GM23248 (cell line): Measurements from ENCODE around the gene IL7R. TPM values are rescaled to one million over a fixed set of nuclear protein-coding genes. Genes with fewer than 3 reads are reported as not detected.
"Not testable (repeated sequence)": the region's sequence is repeated elsewhere in the genome, so short reads cannot be mapped to it uniquely, and the experiment has no call there.

ENCODE experiments used
- DNase-seq: peaks from one replicate; pipeline ENCODE4 v3.0.0-alpha.2; 2015
- H2AFZ ChIP-seq: fragments of 200-600 bp; sonication (generic); 2 replicates; pipeline ENCODE4 v1.6.1; 2016; ENCODE audit warnings: antibody characterized with exemption
- H3F3A ChIP-seq: fragments of 200-600 bp; sonication (generic); 2 replicates; pipeline ENCODE4 v1.6.1; 2016; ENCODE audit warnings: mild to moderate bottlenecking, antibody characterized with exemption, mixed run types; ENCODE audit not compliant: insufficient read depth
- H3K27ac ChIP-seq: fragments of 200-600 bp; sonication (generic); 2 replicates; pipeline ENCODE4 v1.5.1; 2016; ENCODE audit warnings: mild to moderate bottlenecking
- H3K27me3 ChIP-seq: fragments of 200-600 bp; sonication (generic); replicated peaks from 2 replicates; pipeline ENCODE4 v1.6.1; 2016; ENCODE audit warnings: mild to moderate bottlenecking; ENCODE audit not compliant: insufficient read depth
- H3K36me3 ChIP-seq: fragments of 200-600 bp; sonication (generic); 2 replicates; pipeline ENCODE4 v1.6.1; 2016; ENCODE audit warnings: low read depth, mild to moderate bottlenecking
- H3K4me1 ChIP-seq: fragments of 200-600 bp; sonication (generic); 2 replicates; pipeline ENCODE4 v1.6.1; 2016; ENCODE audit warnings: mild to moderate bottlenecking; ENCODE audit not compliant: insufficient read depth
- H3K4me2 ChIP-seq: fragments of 200-600 bp; sonication (generic); one replicate; pipeline ENCODE4 v1.6.1; 2016; ENCODE audit warnings: mild to moderate bottlenecking; ENCODE audit not compliant: unreplicated experiment
- H3K4me3 ChIP-seq: fragments of 200-600 bp; sonication (generic); 2 replicates; pipeline ENCODE4 v1.5.1; 2016; ENCODE audit warnings: mild to moderate bottlenecking
- H3K79me2 ChIP-seq: fragments of 200-600 bp; sonication (generic); 2 replicates; pipeline ENCODE4 v1.6.1; 2016; ENCODE audit warnings: mild to moderate bottlenecking; ENCODE audit not compliant: insufficient read depth
- H3K9ac ChIP-seq: fragments of 200-600 bp; sonication (generic); 2 replicates; pipeline ENCODE4 v1.6.1; 2016; ENCODE audit warnings: mild to moderate bottlenecking
- H3K9me2 ChIP-seq: fragments of 200-600 bp; sonication (generic); 2 replicates; pipeline ENCODE4 v1.6.1; 2016; ENCODE audit warnings: mixed run types, mild to moderate bottlenecking, moderate library complexity; ENCODE audit not compliant: insufficient read depth
- H3K9me3 ChIP-seq: fragments of 200-600 bp; sonication (generic); one replicate; pipeline ENCODE4 v1.6.1; 2017; ENCODE audit warnings: low read depth
- H4K20me1 ChIP-seq: fragments of 200-600 bp; sonication (generic); 2 replicates; pipeline ENCODE4 v1.6.0; 2016; ENCODE audit not compliant: insufficient read depth
- EZH2 ChIP-seq: fragments of 200-600 bp; sonication (generic); IDR thresholded peaks from 2 replicates; pipeline ENCODE4 v1.6.1; 2018; ENCODE audit warnings: antibody characterized with exemption, mild to moderate bottlenecking; ENCODE audit not compliant: insufficient read depth, poor library complexity, severe bottlenecking
- EZH2phosphoT487 ChIP-seq: fragments of 200-600 bp; sonication (generic); IDR thresholded peaks from 2 replicates; pipeline ENCODE4 v1.6.1; 2018; ENCODE audit warnings: antibody characterized with exemption, moderate library complexity, mild to moderate bottlenecking, low read depth; ENCODE audit not compliant: insufficient read depth
- WGBS, 2 experiments: methylation state at CpG; one replicate each; pipeline ENCODE4 v1.1.6; 2015 to 2017; ENCODE audit warnings: low lambda C conversion rate in 2 of 2, low coverage in 1 of 2; ENCODE audit errors: missing lambda C conversion rate in 2 of 2; 5-methylcytosine and 5-hydroxymethylcytosine counted together
- in situ Hi-C: fragments of 300-500 bp; cut with MboI; formaldehyde crosslinking; loops from 2 replicates; pipeline ENCODE4 v1.15.0; 2020
- polyA plus RNA-seq: library from polyadenylated mRNA; unstranded; fragments of >200 nt; fragmentation: Nextera tagmentation; extraction: Ambion mirVana; gene quantifications from 2 replicates; pipeline ENCODE4 v1.2.1, GENCODE V29; 2016
- total RNA-seq: library from RNA; depleted of rRNA; stranded (reverse); fragments of >200 nt; shearing (Covaris generic); gene quantifications from 2 replicates; pipeline ENCODE4 v1.2.3, GENCODE V29; 2014

The IL7R gene
- total and polyA plus RNA-seq, 2 experiments from 2014 or later, result 10.9 to 16.9 TPM

DNA sequence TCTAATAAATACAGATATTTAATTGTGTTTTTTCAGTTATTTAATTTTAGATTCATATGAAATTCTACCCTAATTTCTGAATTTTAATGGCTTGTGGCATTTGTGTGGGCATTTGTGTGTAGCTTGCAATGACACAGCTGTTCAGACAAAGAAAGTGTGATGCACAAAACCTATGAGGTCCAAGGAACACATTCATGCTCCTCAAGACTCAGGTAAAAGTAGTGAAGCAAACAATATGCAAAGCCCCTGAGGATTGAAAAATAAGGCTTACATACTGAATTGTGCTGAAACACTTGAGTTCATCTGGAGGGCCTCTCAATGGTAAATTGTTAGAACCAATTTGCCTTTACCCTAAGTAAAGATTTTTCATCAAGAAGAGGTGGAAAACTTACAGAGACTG lies 28.1 kb downstream of the IL7R start:
- in situ Hi-C loops, result no loop called here
- Histone ChIP-seq H3K27ac (peak overlapping the region; percentile 54), H3K9me3 (no peaks in the 10 kb centered on the region), H3K79me2 (no peaks in the 10 kb centered on the region), H2AFZ (no peak overlapping the region), H3K4me3 (no peak overlapping the region), H3K36me3 (no peaks in the 10 kb centered on the region), H3K9me2 (no peaks in the 10 kb centered on the region), H3K27me3 (no peaks in the 10 kb centered on the region), H3K4me2 (peak overlapping the region; percentile 57), H3K4me1 (peaks cover 25% of the 10 kb centered on the region), H3K9ac (no peak overlapping the region), H3F3A (peaks cover 26% of the 10 kb centered on the region), H4K20me1 (no peaks in the 10 kb centered on the region)
- TF ChIP-seq EZH2phosphoT487, result no peak
- TF ChIP-seq EZH2, result no peak
- peak; percentile 9 for DNase-seq

DNA sequence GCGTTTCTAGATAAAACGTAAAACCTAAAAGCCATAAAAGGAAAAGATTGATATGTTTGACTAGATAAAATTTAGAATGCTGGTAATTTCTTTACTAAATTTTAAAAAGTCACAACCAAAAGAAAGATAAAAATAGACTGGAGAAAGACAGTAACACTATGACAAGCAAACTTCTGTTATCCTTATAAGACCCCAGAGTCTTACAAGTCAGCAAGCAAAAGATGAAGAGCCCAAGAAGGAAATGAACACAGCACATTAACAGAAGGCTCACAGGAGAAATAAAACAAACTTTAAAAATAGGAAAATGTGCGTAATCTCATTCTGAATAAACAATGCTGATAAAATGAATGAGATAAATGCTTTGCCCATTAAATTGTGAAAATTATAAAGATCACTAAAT lies 29.7 kb downstream of the IL7R start:
- H4K20me1 ChIP-seq, result no peaks in the 10 kb centered on the region
- no peak overlapping the region for H3K4me3 ChIP-seq
- no peak overlapping the region for H2AFZ ChIP-seq
- H3K4me1 ChIP-seq, result peaks cover 25% of the 10 kb centered on the region
- H3K36me3 ChIP-seq, result no peaks in the 10 kb centered on the region
- no peak overlapping the region for H3K4me2 ChIP-seq
- WGBS, 2 experiments, result 90 to 95% methylated on average over 3 of the region's 3 CpGs
- in situ Hi-C loops, result no loop called here
- no peak overlapping the region for H3K27ac ChIP-seq
- no peaks in the 10 kb centered on the region for H3K9me2 ChIP-seq
- H3K79me2 ChIP-seq, result no peaks in the 10 kb centered on the region
- H3F3A ChIP-seq, result peaks cover 26% of the 10 kb centered on the region
- DNase-seq, result no peak
- H3K27me3 ChIP-seq, result no peaks in the 10 kb centered on the region
- H3K9me3 ChIP-seq, result no peaks in the 10 kb centered on the region
- no peak for TF ChIP-seq EZH2
- TF ChIP-seq EZH2phosphoT487, result no peak
- H3K9ac ChIP-seq, result no peak overlapping the region

DNA sequence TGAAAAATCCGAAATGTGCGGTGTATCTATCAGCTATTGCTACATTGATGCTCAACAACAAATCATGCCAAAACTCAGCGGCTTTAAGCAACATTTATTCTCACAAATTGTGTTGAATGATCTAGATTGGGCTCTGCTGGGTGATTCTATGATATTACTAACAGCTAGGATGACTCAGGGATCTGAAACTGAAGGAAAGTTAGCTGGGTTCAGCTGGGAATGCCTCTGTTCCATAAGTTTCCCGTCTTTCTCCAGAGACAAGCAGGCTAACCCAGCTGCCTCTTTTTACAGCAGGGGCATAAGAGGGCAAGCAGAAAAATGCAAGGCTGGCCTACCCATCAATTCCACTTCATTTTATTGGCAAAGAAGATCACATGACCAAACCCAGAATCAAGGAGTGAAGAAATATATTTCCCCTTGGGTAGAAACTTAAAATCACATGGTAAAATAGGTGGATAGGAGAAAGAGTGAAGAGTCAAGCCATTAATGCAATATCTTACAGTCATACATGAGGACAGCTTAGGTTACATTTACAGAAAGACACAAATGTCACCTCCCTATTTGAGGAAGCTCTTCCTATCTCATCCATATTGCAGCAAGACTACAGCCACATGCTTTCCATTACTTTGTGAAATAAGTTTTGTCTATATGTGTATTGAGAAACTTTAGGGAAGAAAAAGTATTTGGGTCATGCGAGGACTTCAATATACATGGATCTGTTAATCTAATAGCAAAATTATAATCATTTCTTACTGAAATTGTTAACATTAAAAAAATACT lies 30.8 kb downstream of the IL7R start:
- H4K20me1 ChIP-seq, result no peaks in the 10 kb centered on the region
- H3F3A ChIP-seq, result peaks cover 26% of the 10 kb centered on the region
- TF ChIP-seq EZH2 (no peak), EZH2phosphoT487 (no peak)
- no peak overlapping the region for H2AFZ ChIP-seq
- no peaks in the 10 kb centered on the region for H3K27me3 ChIP-seq
- H3K4me1 ChIP-seq, result peaks cover 25% of the 10 kb centered on the region
- no peak overlapping the region for H3K4me3 ChIP-seq
- no peaks in the 10 kb centered on the region for H3K36me3 ChIP-seq
- in situ Hi-C loops, result no loop called here
- no peaks in the 10 kb centered on the region for H3K79me2 ChIP-seq
- WGBS, 2 experiments, result 60 to 63% methylated on average over 5 of the region's 5 CpGs
- H3K9me3 ChIP-seq, result no peaks in the 10 kb centered on the region
- no peak overlapping the region for H3K4me2 ChIP-seq
- no peaks in the 10 kb centered on the region for H3K9me2 ChIP-seq
- no peak overlapping the region for H3K27ac ChIP-seq
- no peak for DNase-seq
- no peak overlapping the region for H3K9ac ChIP-seq

DNA sequence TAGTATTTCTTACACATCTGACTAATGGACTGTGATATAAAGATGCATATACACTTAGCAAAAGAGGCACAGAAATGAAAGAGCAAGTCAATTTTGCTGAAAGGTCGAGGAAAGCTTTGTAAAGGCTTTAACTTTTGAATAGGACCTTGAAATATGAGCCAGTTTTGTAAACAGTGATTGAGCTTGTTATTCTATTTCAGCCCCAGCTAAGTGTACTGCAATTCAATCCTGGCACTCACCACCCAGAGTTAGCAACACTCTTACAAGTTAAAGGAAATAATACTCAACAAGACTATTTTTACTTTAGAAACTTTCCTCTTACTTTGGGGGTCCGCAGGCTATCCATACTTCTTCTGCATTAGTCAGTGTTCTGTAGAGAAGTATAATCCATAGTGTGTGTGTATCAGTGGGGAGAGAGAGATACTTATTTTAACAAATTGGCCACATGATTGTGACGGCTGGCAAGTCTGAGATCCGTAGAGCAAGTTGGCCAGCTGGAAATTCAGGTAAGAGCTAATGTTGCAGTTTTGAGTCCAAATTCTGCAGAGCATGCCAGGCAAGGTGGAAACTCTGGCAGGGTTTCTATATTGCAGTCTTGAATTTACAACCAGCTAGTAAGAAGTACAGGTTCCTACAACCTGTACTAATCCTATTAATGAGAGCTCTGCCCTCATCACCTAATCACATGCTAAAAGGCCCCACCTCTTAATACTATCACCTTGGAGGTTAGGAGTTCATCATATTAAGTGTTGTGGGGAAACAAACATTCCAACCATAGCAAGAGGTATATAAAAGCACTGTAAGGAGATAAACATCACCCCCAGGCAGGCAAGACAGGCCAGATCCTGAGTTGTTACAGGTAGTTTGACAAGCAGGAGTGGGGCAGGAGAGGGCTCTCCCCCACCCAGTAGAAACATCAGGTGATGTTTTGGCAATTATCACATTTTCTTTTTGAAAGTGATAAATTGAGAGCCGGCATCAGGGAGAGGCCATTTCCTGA lies 33.6 kb downstream of the IL7R start:
- H3F3A ChIP-seq, result peaks cover 6% of the 10 kb centered on the region; the same call in 1 of the 2 replicates
- no peak overlapping the region for H3K27ac ChIP-seq
- H2AFZ ChIP-seq, result no peak overlapping the region
- in situ Hi-C loops, result no loop called here
- no peaks in the 10 kb centered on the region for H3K9me2 ChIP-seq
- H3K9ac ChIP-seq, result no peak overlapping the region
- DNase-seq, result no peak
- no peaks in the 10 kb centered on the region for H3K9me3 ChIP-seq
- no peak overlapping the region for H3K4me2 ChIP-seq
- no peak overlapping the region for H3K4me3 ChIP-seq
- WGBS, 2 experiments, result 75 to 77% methylated on average over 5 of the region's 5 CpGs
- H4K20me1 ChIP-seq, result no peaks in the 10 kb centered on the region
- TF ChIP-seq EZH2 (no peak), EZH2phosphoT487 (no peak)
- H3K36me3 ChIP-seq, result no peaks in the 10 kb centered on the region
- H3K27me3 ChIP-seq, result no peaks in the 10 kb centered on the region
- no peaks in the 10 kb centered on the region for H3K79me2 ChIP-seq
- peaks cover 3% of the 10 kb centered on the region for H3K4me1 ChIP-seq

- H3K4me2 ChIP-seq, H3K4me1 ChIP-seq, in situ Hi-C loops, H2AFZ ChIP-seq, H3K27ac ChIP-seq, H3K79me2 ChIP-seq, H3K36me3 ChIP-seq, H3F3A ChIP-seq, H3K4me3 ChIP-seq, H4K20me1 ChIP-seq, DNase-seq, H3K27me3 ChIP-seq, H3K9me2 ChIP-seq, H3K9ac ChIP-seq, H3K9me3 ChIP-seq: not testable (repeated sequence)
- WGBS, 2 experiments, result 91 to 92% methylated on average over 17 to 20 of the region's 23 CpGs
Measured at GRCh38 chr5:35892799-35893198, 36.1 kb downstream of the IL7R start.
